Gastrocnemius medialis (tissue), 4 donors: ENCODE measurements around the gene RSKR. TPM values are rescaled to one million over a fixed set of nuclear protein-coding genes. Genes with fewer than 3 reads are reported as not detected.
A peak's percentile ranks its signal among the peaks of the same experiment; 100 is the strongest.

Experiments used
- ATAC-seq, 2 donors: fragments of 150-250 bp; one replicate each; pipeline ENCODE4 v1.9.1; 2016
- DNase-seq, 2 donors: peaks; one replicate each; pipeline ENCODE4 v3.0.0-alpha.2; 2019
- H3K27ac ChIP-seq, 4 donors: fragments of 200-600 bp; sonication (generic); 1 replicate in 1 of 4; 2 replicates in 3 of 4; pipeline ENCODE4 v1.5.1; 2016 to 2018; ENCODE audit warnings: mild to moderate bottlenecking in 2 of 4, moderate library complexity in 1 of 4
- H3K27me3 ChIP-seq, 3 donors: fragments of 200-600 bp; sonication (generic) in 2 of 3; 1 replicate in 1 of 3; 2 replicates in 2 of 3; pipeline versions ENCODE4 v1.5.1 to v1.6.0; 2016 to 2019; ENCODE audit warnings: mild to moderate bottlenecking in 1 of 3, moderate library complexity in 1 of 3
- H3K36me3 ChIP-seq, 2 donors: fragments of 200-600 bp; sonication (generic) in 1 of 2; one replicate each; pipeline ENCODE4 v1.5.1; 2017 to 2018
- H3K4me1 ChIP-seq, 2 donors: fragments of 200-600 bp; sonication (generic) in 1 of 2; one replicate each; pipeline ENCODE4 v1.5.1; 2016 to 2017; ENCODE audit warnings: mild to moderate bottlenecking in 2 of 2
- H3K4me3 ChIP-seq, 4 donors: fragments of 200-600 bp; sonication (generic) in 3 of 4; 1 replicate in 1 of 4; 2 replicates in 3 of 4; pipeline ENCODE4 v1.5.1; 2016 to 2019; ENCODE audit warnings: mild to moderate bottlenecking in 2 of 4
- H3K9me3 ChIP-seq, 3 donors: fragments of 200-600 bp; sonication (generic) in 2 of 3; 1 replicate in 1 of 3; 2 replicates in 2 of 3; pipeline ENCODE4 v1.5.1; 2016 to 2019
- POLR2A ChIP-seq, 2 donors: fragments of 450-650 bp; IDR thresholded peaks; one replicate each; pipeline ENCODE4 v1.6.1; 2017; ENCODE audit warnings: antibody characterized with exemption in 2 of 2, mild to moderate bottlenecking in 2 of 2, moderate library complexity in 2 of 2
- in situ Hi-C, 4 donors: fragments of 200-750 bp; cut with MboI; loops; one replicate each; pipeline versions ENCODE4 v1.15.0 to v1.8.0; 2017; ENCODE audit warnings: low sequenced_read_pairs in 4 of 4
- intact Hi-C: fragments of 100-400 bp; cut with DNase I; formaldehyde crosslinking; loops from one replicate; pipeline ENCODE4 v1.15.1; 2023; ENCODE audit warnings: low total_unique reads
- total RNA-seq, 4 donors: library from RNA; depleted of rRNA; stranded (reverse); fragments of >200 nt; gene quantifications; one replicate each; pipeline versions ENCODE4 v1.1.0 to v1.2.3, GENCODE V29; 2016
- TF ChIP-seq, protein P1 (sequence below), 5 experiments: fragments of 450-650 bp in 3 of 5; fragments of 200-600 bp in 2 of 5; sonication (generic) in 2 of 5; IDR thresholded peaks in 4 of 5; conservative IDR thresholded peaks in 1 of 5; 1 replicate in 4 of 5; 2 replicates in 1 of 5; pipeline ENCODE4 v1.5.1; 2016 to 2019; ENCODE audit warnings: antibody characterized with exemption in 5 of 5, mild to moderate bottlenecking in 3 of 5, moderate library complexity in 3 of 5

Gene RSKR
- total RNA-seq, 4 donors from 2014 or later: 1.8 to 10.1 (median 2.8) TPM

DNA sequence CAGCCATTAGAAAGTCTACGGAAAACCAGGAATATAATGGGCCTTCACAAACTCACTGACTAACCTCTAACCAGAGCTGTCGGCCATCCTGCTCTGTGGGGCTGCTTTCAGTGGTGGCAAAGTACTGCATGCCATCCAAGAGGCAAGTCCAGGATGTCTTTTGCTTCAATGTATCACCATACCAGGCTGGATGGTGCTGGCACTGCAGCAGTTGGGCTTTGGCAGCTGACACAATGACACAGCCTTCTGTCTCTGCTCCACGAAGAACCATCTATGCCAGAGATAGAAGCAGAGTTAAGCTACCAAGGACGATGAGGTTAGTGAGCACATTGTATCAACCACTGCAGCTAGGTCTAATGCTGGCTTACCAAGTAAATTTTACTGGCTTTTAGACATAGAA lies 9.7 kb upstream of the RSKR start:
- peak; percentile 88 to 91 for ATAC-seq
- H3K27ac ChIP-seq: peak overlapping the region in 3 of 4 donors; percentile 44 to 84 (median 73)

DNA sequence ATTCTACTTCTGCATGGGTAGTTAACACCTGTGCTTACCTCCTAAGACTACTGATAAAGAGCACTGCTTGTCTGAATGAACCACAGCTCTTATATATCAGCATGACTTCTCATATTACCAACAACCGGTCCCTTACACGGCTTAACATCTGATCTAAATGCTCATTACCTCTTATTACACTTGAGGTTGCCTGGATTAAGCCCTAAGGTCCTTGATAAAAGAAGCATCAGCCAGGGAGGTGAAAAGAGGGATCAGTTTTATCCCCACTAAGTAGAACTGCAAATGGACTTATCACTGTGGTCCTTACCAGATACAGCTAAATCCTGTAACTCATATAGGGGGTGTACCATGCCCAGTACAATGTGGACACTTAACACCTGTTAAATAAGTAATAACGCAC lies 8.2 kb upstream of the RSKR start:
- in situ Hi-C loops: no loop called here

More for the DNA sequence above, 9.7 kb upstream of the RSKR start:
- peak; percentile 19 to 70 for DNase-seq
- Histone ChIP-seq H3K36me3 (peaks cover 0 to 77% of the 10 kb centered on the region in 2 donors), H3K4me1 (peaks cover 0 to 18% of the 10 kb centered on the region in 2 donors), H3K9me3 (no peaks in the 10 kb centered on the region), H3K4me3 (no peak overlapping the region), H3K27me3 (no peaks in the 10 kb centered on the region)
- intact Hi-C loops: no loop called here
- in situ Hi-C loops: no loop called here
- TF ChIP-seq, protein P1, sequence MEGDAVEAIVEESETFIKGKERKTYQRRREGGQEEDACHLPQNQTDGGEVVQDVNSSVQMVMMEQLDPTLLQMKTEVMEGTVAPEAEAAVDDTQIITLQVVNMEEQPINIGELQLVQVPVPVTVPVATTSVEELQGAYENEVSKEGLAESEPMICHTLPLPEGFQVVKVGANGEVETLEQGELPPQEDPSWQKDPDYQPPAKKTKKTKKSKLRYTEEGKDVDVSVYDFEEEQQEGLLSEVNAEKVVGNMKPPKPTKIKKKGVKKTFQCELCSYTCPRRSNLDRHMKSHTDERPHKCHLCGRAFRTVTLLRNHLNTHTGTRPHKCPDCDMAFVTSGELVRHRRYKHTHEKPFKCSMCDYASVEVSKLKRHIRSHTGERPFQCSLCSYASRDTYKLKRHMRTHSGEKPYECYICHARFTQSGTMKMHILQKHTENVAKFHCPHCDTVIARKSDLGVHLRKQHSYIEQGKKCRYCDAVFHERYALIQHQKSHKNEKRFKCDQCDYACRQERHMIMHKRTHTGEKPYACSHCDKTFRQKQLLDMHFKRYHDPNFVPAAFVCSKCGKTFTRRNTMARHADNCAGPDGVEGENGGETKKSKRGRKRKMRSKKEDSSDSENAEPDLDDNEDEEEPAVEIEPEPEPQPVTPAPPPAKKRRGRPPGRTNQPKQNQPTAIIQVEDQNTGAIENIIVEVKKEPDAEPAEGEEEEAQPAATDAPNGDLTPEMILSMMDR (IDR thresholded peaks at IDR 0.05 in 4 of 5, conservative IDR thresholded peaks at IDR 0.05 in 1 of 5): no peak
- no peak for TF ChIP-seq POLR2A (IDR thresholded peaks at IDR 0.05)

DNA sequence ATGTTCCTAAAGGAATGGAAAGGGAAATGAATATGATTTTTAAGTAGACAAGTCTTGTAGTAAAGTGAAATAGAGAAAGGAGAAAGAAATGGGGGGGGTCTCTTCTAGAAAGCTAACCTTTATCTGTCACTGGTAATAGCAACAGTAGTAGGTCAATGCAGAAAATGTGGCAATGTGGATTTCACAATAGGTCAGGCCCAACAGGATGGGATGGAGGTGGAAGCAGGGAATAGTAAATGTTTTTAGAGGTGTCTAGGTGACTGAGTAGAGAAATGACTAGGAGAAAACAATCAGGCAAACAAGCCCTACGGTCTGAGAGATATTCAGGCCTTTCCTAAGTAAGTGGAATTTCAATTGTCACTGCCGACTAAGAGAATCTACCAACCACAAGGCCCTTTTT lies 6.0 kb upstream of the RSKR start:
- no peak for TF ChIP-seq POLR2A (IDR thresholded peaks at IDR 0.05)
- TF ChIP-seq, protein P1 (IDR thresholded peaks at IDR 0.05 in 4 of 5, conservative IDR thresholded peaks at IDR 0.05 in 1 of 5): no peak

More for the DNA sequence above, 8.2 kb upstream of the RSKR start:
- Histone ChIP-seq H3K27me3 (no peaks in the 10 kb centered on the region), H3K36me3 (peaks cover 0 to 77% of the 10 kb centered on the region in 2 donors), H3K4me1 (peaks cover 0 to 18% of the 10 kb centered on the region in 2 donors), H3K27ac (peak overlapping the region in 1 of 4 donors; percentile 84), H3K4me3 (no peak overlapping the region), H3K9me3 (no peaks in the 10 kb centered on the region)
- no peak for ATAC-seq
- TF ChIP-seq POLR2A (IDR thresholded peaks at IDR 0.05): no peak
- TF ChIP-seq, protein P1 (IDR thresholded peaks at IDR 0.05 in 4 of 5, conservative IDR thresholded peaks at IDR 0.05 in 1 of 5): no peak
- intact Hi-C loops: no loop called here
- no peak for DNase-seq

DNA sequence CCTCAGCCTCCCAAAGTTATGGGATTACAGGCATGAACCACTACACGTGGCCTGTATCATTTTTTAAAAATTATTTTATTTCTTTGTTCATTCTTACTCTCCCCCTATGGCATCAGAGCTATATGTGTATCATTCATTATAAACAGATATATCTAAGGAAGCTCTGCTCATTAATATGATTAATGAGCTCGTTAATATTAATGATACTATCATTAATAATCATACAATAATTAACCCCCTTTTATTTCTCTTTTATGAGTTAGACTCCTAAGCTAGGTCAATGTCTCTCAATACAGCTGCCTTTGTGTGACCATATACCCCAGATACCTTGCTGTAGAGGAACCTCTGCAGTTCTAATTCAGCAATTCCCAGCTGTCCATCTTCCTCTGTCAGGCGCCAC lies 4.5 kb upstream of the RSKR start:
- no peak overlapping the region for H3K27ac ChIP-seq
- intact Hi-C loops: loop anchor here (10.0 kb wide), 1 partner anchor 384 kb away; no protein-coding TSS in a partner anchor
- peaks cover 0 to 100% of the 10 kb centered on the region in 2 donors for H3K36me3 ChIP-seq
- ATAC-seq (no peak), DNase-seq (no peak)
- H3K4me1 ChIP-seq: peaks cover 0 to 5% of the 10 kb centered on the region in 2 donors
- H3K4me3 ChIP-seq: no peak overlapping the region
- H3K27me3 ChIP-seq: no peaks in the 10 kb centered on the region
- in situ Hi-C loops: loop anchor here in 1 of 4 donors (10.0 kb wide), 1 partner anchor 124 kb away; no protein-coding TSS in a partner anchor
- TF ChIP-seq POLR2A (IDR thresholded peaks at IDR 0.05): no peak
- TF ChIP-seq, protein P1 (IDR thresholded peaks at IDR 0.05 in 4 of 5, conservative IDR thresholded peaks at IDR 0.05 in 1 of 5): no peak
- no peaks in the 10 kb centered on the region for H3K9me3 ChIP-seq

More for the DNA sequence above, 6.0 kb upstream of the RSKR start:
- intact Hi-C loops (no loop called here), in situ Hi-C loops (no loop called here)
- DNase-seq (no peak), ATAC-seq (no peak)
- Histone ChIP-seq H3K27me3 (no peaks in the 10 kb centered on the region), H3K4me1 (peaks cover 0 to 18% of the 10 kb centered on the region in 2 donors), H3K27ac (no peak overlapping the region), H3K36me3 (peaks cover 0 to 94% of the 10 kb centered on the region in 2 donors), H3K4me3 (no peak overlapping the region), H3K9me3 (no peaks in the 10 kb centered on the region)
